NCI-H2029 (cell line): ENCODE measurements around the gene RBM5.

Experiments
- DNase-seq: peaks from one replicate; lab custom pipeline; 2025; lab: John Stamatoyannopoulos, UW

Gene RBM5

DNA sequence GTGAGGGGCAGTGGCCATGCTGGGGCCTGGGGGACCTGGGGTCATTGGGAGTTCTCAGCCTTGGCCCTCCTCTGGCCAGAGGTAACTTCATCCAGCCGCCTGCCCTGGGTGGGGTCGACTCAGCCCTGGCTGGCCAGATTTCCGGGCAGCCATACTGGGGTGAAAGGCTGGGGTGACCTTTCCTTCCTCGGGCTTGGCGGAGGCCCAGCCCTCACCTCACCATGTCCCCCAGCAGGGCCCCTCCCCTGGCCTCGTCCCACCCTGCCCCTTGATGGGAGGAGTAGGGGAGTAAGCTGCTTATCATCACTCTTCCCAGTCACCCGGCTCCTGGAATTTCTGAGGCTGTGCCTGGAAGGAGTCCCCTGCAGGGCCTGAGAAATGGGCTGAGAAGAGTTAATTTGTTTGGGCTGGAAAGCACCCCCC lies 71.9 kb downstream of the RBM5 start:
- no peak for DNase-seq

DNA sequence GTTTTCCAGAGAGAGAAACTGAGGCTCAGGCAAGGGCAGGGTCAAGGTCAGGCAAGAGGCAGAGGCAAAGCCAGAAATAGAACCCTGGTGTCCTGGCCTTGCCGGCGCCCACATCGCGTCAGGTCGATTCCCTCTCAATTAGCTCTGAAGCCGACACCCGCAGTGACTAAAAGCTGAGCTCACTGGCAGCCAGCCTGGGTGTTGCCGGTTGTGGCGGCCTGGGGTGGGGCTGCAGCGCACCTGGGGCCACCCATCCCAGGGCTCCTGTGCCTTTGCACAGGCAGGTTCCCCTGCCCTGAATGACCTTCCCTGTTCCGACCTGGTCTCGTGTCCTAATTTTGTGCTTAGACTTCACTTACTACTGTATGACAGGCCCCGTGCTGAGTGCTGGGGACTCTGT lies 72.6 kb downstream of the RBM5 start:
- DNase-seq, result no peak

DNA sequence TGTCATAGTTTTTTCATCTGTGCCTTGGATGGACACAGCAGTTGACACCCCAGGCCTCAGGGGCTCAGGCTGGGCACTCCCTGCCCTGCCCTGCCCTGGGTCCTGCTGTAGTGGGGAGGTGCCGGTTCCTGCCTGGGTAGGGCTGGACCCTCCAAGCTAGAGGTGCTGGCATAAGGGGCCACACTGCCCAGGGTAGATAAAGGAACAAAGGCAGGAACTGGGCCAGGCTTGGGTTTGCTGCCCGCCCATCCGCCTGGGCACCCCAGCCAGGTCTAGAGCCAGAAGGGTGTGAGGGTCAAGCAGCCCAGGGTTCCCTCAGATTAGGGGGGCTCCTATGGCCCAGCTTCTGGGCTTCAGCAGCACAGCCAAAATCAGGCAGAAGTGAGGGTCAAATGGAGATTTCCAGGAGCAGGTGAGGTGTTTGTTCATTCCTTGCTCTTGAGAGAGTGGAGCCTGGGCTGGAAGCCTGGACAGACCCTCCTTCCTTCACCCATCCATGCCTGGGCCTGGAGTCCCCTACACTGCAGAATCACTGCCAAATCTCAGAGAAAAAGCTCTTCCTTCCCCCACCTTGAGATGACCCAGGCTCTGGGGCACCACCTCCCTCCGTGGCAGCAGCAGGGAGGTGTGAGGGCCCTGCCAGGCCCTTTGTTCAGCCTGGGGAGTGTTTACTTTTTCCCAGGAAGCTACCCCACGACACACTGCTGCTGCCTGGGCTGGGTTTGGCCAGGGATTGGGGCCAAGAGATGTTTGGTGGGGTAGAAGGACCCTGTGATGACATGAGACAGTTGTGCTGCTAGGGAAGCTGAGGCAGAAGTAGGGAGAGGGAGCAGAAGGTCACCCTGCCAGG lies 73.5 kb downstream of the RBM5 start:
- no peak for DNase-seq

DNA sequence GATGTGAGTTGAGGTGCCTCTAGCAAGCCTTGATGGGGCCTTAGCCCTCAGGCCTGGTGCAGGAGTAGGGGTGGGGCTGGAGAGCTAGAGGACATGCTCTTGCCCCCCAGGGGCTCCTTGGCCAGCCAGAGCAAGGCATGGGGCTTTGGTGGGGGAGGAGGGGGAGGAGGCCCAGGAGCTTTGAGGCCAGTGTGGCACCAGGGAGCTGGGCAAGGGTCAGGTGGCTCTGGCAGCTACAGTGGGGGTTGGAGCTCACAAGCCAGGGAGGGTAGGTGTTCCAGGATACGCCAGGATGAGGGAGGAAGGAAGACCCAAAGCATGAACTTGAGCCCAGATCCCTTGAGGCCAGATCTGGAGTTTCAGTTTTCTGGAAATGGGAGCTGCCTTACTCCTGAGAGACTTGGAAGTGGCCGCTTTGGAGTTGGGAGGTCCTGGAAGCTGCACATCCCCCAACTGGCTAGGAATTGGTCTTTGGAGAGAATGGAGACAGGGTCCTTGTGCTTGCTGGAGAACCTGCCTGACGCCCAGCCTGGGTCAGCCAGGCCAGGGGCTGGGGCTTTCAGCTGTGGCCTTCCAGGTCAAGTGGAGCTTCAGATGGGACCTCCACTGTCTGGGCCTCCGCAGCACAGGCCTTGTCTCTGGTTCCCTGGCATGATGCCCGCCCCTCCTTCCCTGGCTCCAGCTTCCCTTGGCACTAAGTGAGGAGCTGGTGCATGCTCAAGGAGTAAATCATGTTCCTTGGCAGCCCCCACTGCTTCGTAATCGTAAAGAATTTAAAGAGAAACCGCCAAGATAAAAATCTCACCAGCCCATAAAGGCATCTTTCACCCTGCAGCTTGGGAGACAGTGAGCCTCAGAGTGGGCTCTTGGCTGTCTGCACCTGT lies 75.1 kb downstream of the RBM5 start:
- no peak for DNase-seq

DNA sequence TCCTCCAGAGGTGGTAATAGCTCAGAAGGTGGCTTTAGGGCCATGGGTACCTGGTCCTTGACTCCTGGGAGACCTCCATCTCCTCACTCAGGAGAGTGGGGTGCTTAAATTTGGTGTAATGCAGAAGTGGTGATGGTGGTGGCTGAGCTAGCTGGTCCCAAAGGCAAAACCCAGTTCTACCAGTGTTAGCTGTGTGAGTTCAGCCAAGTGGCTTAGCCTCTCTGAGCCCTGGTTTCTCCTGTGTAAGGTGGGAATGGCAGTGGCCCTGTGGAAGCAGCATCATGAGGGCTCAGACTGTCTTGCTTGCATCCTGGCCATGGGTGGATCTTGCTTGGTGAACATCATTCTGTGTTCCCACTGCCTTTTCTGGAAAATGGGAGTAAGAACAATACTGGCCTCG lies 75.8 kb downstream of the RBM5 start:
- DNase-seq, result no peak

DNA sequence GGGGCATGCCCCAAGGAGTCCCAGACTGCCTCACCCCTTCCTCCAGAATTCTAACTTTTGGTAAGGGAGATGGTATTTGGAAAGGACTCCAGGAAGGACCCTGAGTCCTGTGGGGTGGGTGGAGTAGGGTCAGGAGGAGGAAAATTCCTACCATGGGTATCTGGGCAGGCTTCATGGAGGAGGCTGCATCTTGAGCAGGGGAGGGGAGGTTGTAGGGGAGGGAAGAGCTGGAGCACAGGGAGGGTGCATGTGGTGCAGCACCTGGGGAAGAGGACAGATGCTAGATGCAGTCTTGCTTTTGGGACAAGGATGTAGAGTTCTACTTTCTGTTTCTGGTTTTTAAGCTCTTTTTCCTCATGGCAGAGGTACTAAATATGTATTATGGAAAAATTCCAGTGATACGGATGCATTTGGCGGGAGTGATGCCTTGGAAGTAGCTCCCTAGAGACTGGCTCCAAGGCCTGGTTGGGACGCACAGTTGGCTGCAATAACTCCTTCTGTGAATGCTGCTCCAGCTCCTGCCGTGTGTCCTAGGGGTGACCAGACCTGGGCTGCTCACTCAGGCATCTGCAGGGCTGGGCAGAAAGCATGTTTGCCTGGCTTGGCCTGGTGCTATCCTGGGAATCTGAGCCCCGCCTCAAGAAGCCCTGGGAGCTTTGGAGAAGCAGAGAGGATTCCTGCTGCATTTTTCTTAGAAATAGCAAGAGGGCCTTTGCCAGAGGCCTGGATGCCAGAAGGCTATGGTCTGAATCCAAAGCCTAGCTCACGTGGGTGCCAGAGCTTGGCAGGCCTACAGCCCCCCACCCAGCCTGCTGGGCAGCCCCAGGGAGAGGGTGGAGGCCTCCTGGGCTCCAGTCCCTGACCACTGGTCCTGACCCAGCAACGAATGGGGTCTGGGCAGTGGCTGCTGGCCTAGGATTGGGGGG lies 76.5 kb downstream of the RBM5 start:
- DNase-seq, result no peak

DNA sequence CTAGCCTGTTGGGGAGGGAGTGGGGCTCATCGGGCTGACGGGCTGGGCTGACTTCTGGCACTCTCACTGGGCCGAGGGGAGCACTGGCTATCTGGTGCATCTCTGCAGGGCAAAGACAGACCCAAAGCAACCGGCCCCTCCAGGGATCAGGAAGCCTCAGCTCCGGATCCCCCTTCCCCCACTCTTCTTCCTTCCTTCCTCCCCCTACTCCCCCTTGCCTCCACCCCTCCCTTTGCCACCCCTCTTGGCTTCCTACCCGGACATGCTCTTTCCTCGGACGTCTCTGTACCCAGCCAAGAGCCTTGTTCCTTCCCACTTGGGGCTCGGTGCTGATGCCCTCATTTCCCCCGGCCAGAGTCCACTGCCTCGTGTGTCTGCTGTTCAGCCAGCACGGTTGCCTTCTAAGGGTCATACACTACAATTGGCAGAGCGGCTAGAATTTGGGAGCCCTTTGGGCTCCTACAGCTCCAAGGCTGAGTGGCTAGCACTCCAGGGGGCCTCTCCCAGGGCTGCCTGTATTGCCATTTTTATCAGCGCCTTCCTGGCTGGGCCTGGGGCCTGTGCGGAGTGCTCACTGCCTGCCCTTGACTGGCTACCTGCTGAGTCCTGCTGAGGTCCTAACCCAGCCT lies 77.3 kb downstream of the RBM5 start:
- no peak for DNase-seq

DNA sequence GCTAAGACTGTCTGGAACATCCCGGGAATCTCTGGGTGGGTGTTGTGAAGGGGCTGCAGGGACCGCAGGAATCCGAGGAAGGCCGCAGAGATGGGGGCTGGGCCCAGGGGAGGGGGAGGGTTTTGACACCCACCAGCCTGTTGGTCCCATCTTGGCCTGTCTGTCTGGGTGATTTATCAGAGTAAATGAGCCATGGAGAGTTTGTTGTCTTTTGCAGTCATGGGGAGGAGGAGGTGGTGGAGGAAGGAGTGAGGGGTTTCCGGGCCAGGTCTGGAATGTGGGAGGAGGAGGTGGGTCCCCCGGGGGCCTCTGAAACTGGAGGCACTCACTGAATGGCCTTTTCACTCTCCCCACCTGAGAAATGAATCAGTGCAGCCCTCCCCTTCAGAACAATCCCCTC lies 77.9 kb downstream of the RBM5 start:
- DNase-seq, result no peak

DNA sequence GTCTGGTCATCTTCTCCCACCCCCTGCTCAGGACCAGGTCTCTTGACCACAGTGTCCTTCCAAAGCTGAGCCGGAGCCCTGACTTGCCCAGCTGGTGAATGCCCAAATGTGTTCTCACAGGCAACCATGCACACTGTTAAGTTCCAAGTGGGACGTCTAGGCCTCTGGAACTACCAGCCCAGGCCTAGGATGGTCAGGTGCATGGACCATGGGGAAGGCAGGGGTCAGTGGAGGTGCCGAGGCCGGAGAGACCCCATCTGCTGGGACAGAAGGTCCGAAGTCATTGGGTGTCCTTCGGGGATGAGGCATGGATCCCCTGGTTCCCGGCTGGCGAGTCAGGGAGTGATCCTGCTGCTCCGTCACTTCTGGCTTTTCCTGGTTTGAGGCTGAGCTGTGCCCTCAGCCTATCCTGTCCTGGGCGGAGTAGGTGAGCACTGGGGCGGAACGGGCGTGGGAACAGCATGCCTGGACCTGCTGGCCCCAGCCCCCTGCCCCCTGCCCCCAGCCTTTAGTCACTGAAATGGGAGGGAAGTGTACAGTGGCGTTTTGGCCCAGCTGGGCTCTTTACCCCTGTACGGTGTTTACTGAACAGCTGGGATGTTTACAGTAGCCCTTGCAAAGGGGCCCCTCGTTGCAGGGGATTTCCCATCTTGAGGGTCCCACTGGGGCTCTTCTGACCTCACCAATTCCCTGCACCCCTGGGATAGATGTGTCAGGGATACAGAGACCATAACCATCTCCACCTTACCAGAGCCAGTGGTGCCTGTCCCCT lies 78.5 kb downstream of the RBM5 start:
- DNase-seq, result no peak

DNA sequence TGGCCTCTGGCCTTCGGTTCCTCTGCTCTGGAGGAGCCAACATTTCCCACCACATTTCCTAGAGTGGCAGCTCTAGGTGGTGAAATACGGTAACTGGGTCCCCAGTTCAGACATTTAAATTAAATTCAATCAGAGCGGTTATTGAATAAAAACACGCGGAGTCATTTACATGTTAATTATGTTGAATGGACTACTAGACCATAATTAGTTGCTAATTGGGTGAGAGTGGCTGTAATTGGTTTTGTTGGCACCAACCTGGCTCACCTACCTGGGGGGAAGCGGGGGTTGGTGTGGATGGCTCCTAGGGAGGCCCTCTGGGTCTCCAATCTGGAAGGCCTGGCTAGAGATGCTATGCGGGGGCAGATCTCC lies 79.1 kb downstream of the RBM5 start:
- no peak for DNase-seq

DNA sequence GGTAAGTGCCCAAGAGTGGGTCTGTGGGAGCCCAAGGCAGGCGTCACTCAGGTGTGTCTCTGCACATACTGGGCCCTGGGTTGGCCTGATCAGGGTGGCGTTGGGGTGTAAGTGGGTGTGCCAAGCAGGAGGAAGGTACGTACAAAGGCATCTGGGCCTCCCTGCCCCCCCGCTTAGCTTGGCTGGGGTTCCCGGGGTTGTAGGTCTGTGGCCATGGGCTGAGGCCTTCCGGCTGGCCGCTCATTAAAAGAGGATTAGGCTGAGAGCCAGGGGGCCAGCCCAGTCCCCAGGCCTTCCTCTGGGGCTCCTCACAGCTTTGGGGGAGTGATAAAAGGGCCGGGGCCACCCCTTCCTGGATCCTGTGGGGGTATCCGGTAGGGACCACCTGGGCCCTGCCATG lies 79.7 kb downstream of the RBM5 start:
- DNase-seq, result no peak
